Measurements from ENCODE around the gene ZDHHC6. TPM values are rescaled to one million over a fixed set of nuclear protein-coding genes. Genes with fewer than 3 reads are reported as not detected.
"Not testable (repeated sequence)": the region's sequence is repeated elsewhere in the genome, so short reads cannot be mapped to it uniquely, and the experiment has no call there.

ZDHHC6 gene
- total RNA-seq, 1 donor from 2014 or later = 67.3 TPM

GRCh38 chr10:112466802-112467201 is 20.1 kb upstream of the ZDHHC6 start:
- TF ChIP-seq CTCF (IDR thresholded peaks at IDR 0.05) = no peak
- peaks cover 0 to 3% of the 10 kb centered on the region in 2 donors for H3K4me1 ChIP-seq
- intact Hi-C loops (cut with DNase I) = no loop called here
- H3K27me3 ChIP-seq = no peaks in the 10 kb centered on the region
- H3K27ac ChIP-seq = no peak overlapping the region
- no peak for DNase-seq (ENCODE audit: low spot score in 2 of 2)
- H3K36me3 ChIP-seq = peaks cover 6 to 36% of the 10 kb centered on the region in 2 donors
- no peaks in the 10 kb centered on the region for H3K9me3 ChIP-seq
- H3K4me3 ChIP-seq = no peak overlapping the region

- no peak for DNase-seq (ENCODE audit: low spot score in 2 of 2)
- no peaks in the 10 kb centered on the region for H3K9me3 ChIP-seq
- peaks cover 6 to 46% of the 10 kb centered on the region in 2 donors for H3K36me3 ChIP-seq
- H3K27ac ChIP-seq = no peak overlapping the region
- intact Hi-C loops (cut with DNase I) = no loop called here
- no peaks in the 10 kb centered on the region for H3K4me1 ChIP-seq
- no peaks in the 10 kb centered on the region for H3K27me3 ChIP-seq
- TF ChIP-seq CTCF (IDR thresholded peaks at IDR 0.05) = no peak
- no peak overlapping the region for H3K4me3 ChIP-seq
Measured at GRCh38 chr10:112465299-112465883, 18.7 kb upstream of the ZDHHC6 start.

- H3K9me3 ChIP-seq; H3K4me1 ChIP-seq; H3K27me3 ChIP-seq; DNase-seq (ENCODE audit: low spot score in 2 of 2); H3K4me3 ChIP-seq; intact Hi-C loops (cut with DNase I); H3K27ac ChIP-seq: not testable (repeated sequence)
- H3K36me3 ChIP-seq = peaks cover 6 to 48% of the 10 kb centered on the region in 2 donors
Measured at GRCh38 chr10:112464074-112464473, 17.4 kb upstream of the ZDHHC6 start.

- Histone ChIP-seq H3K4me1 (no peaks in the 10 kb centered on the region), H3K9me3 (no peaks in the 10 kb centered on the region), H3K4me3 (no peak overlapping the region), H3K27ac (no peak overlapping the region), H3K36me3 (peaks cover 6 to 32% of the 10 kb centered on the region in 2 donors), H3K27me3 (no peaks in the 10 kb centered on the region)
- no peak for TF ChIP-seq CTCF (IDR thresholded peaks at IDR 0.05)
- no peak for DNase-seq (ENCODE audit: low spot score in 2 of 2)
- intact Hi-C loops (cut with DNase I) = no loop called here
Measured at GRCh38 chr10:112461029-112461887, 14.5 kb upstream of the ZDHHC6 start.

- no peak for DNase-seq (ENCODE audit: low spot score in 2 of 2)
- intact Hi-C loops (cut with DNase I) = no loop called here
Measured at GRCh38 chr10:112460366-112460765, 13.7 kb upstream of the ZDHHC6 start.

More at GRCh38 chr10:112460366-112460765, 13.7 kb upstream of the ZDHHC6 start:
- Histone ChIP-seq H3K4me3 (no peak overlapping the region), H3K9me3 (no peaks in the 10 kb centered on the region), H3K36me3 (peaks cover 6 to 23% of the 10 kb centered on the region in 2 donors), H3K27ac (no peak overlapping the region), H3K4me1 (no peaks in the 10 kb centered on the region), H3K27me3 (no peaks in the 10 kb centered on the region)
- no peak for TF ChIP-seq CTCF (IDR thresholded peaks at IDR 0.05)
